ENCODE data around the gene OR2M4.

The OR2M4 gene

GRCh38 chr1:248231117-248231516 lies at the start of gene OR2M4:
Gene OR2M4, plus strand, starts transcription at chr1:248231417. Its CDS starts 7,512 bp downstream, at chr1:248238929.
- H3K4me1 ChIP-seq (ENCODE audit: control insufficient read depth, insufficient read depth, low read length, unreplicated experiment): no peaks in the 10 kb centered on the region
- no peaks in the 10 kb centered on the region for H3K79me2 ChIP-seq (ENCODE audit: control insufficient read depth, insufficient read depth, low read length, unreplicated experiment)
- H3K36me3 ChIP-seq (ENCODE audit: insufficient read depth, low read length): no peaks in the 10 kb centered on the region
- H2AFZ ChIP-seq (ENCODE audit: low read length, unreplicated experiment): no peak within 1 kb of the TSS
- H3K27ac ChIP-seq (ENCODE audit: low read depth, low read length): no peak within 1 kb of the TSS
- H3K4me3 ChIP-seq (ENCODE audit: low read depth, low read length): no peak within 1 kb of the TSS
- H3K27me3 ChIP-seq (ENCODE audit: insufficient read depth, low read length): no peaks in the 10 kb centered on the region

- no peak overlapping the region for H3K27ac ChIP-seq (ENCODE audit: low read depth, low read length)
- no peak overlapping the region for H3K4me3 ChIP-seq (ENCODE audit: low read depth, low read length)
- no peaks in the 10 kb centered on the region for H3K27me3 ChIP-seq (ENCODE audit: insufficient read depth, low read length)
- no peak overlapping the region for H2AFZ ChIP-seq (ENCODE audit: low read length, unreplicated experiment)
- H3K36me3 ChIP-seq (ENCODE audit: insufficient read depth, low read length): no peaks in the 10 kb centered on the region
- no peaks in the 10 kb centered on the region for H3K79me2 ChIP-seq (ENCODE audit: control insufficient read depth, insufficient read depth, low read length, unreplicated experiment)
- no peaks in the 10 kb centered on the region for H3K4me1 ChIP-seq (ENCODE audit: control insufficient read depth, insufficient read depth, low read length, unreplicated experiment)
These were observed 47.2 kb upstream of the OR2M4 start for GRCh38 chr1:248183996-248184395.

- Histone ChIP-seq H2AFZ (ENCODE audit: low read length, unreplicated experiment) (no peak overlapping the region), H3K4me1 (ENCODE audit: control insufficient read depth, insufficient read depth, low read length, unreplicated experiment) (no peaks in the 10 kb centered on the region), H3K27me3 (ENCODE audit: insufficient read depth, low read length) (no peaks in the 10 kb centered on the region), H3K79me2 (ENCODE audit: control insufficient read depth, insufficient read depth, low read length, unreplicated experiment) (no peaks in the 10 kb centered on the region), H3K36me3 (ENCODE audit: insufficient read depth, low read length) (no peaks in the 10 kb centered on the region), H3K27ac (ENCODE audit: low read depth, low read length) (no peak overlapping the region), H3K4me3 (ENCODE audit: low read depth, low read length) (no peak overlapping the region)
These were observed 43.9 kb upstream of the OR2M4 start for GRCh38 chr1:248187363-248187762.

DNA sequence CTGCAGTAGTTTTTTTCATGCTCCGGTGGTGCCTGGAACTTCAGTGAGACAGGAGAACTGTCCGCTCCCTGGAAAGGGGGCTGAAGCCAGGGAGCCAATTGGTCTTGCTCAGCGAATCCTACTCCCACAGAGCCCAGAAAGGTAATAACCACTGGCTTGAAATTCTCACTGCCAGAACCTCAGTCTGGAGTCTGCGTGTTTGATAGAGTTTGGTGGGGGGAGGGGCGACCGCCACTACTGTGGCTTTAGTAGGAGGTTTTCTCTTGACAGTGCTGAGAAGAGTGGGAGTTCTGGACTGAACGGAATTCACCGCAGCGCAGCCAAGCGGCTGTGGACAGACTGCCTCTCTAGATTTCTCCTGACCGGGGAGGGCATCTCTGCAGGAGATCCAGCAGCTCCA lies 42.2 kb upstream of the OR2M4 start:
- no peak overlapping the region for H3K27ac ChIP-seq (ENCODE audit: low read depth, low read length)
- no peaks in the 10 kb centered on the region for H3K36me3 ChIP-seq (ENCODE audit: insufficient read depth, low read length)
- H3K27me3 ChIP-seq (ENCODE audit: insufficient read depth, low read length): no peaks in the 10 kb centered on the region
- H3K4me1 ChIP-seq (ENCODE audit: control insufficient read depth, insufficient read depth, low read length, unreplicated experiment): no peaks in the 10 kb centered on the region
- H3K79me2 ChIP-seq (ENCODE audit: control insufficient read depth, insufficient read depth, low read length, unreplicated experiment): no peaks in the 10 kb centered on the region
- no peak overlapping the region for H2AFZ ChIP-seq (ENCODE audit: low read length, unreplicated experiment)
- no peak overlapping the region for H3K4me3 ChIP-seq (ENCODE audit: low read depth, low read length)

DNA sequence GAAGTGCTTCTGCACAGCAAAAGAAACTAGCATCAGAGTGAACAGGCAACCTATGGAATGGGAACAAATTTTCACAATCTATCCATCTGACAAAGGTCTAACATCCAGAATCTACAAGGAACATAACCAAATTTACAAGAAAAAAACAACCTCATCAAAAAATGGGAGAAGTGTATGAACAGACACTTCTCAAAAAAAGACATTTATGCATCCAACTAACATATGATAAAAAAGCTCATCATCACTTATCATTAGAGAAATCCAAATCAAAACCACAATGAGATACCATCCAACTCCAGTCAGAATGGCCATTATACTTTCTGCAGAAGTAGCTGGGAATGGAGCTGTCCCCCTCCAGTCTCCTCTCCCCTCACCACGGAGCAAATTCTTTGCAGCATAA lies 37.1 kb upstream of the OR2M4 start:
- no peak overlapping the region for H3K27ac ChIP-seq (ENCODE audit: low read depth, low read length)
- no peaks in the 10 kb centered on the region for H3K79me2 ChIP-seq (ENCODE audit: control insufficient read depth, insufficient read depth, low read length, unreplicated experiment)
- H2AFZ ChIP-seq (ENCODE audit: low read length, unreplicated experiment): no peak overlapping the region
- H3K4me3 ChIP-seq (ENCODE audit: low read depth, low read length): no peak overlapping the region
- H3K36me3 ChIP-seq (ENCODE audit: insufficient read depth, low read length): no peaks in the 10 kb centered on the region
- H3K4me1 ChIP-seq (ENCODE audit: control insufficient read depth, insufficient read depth, low read length, unreplicated experiment): no peaks in the 10 kb centered on the region
- no peaks in the 10 kb centered on the region for H3K27me3 ChIP-seq (ENCODE audit: insufficient read depth, low read length)

DNA sequence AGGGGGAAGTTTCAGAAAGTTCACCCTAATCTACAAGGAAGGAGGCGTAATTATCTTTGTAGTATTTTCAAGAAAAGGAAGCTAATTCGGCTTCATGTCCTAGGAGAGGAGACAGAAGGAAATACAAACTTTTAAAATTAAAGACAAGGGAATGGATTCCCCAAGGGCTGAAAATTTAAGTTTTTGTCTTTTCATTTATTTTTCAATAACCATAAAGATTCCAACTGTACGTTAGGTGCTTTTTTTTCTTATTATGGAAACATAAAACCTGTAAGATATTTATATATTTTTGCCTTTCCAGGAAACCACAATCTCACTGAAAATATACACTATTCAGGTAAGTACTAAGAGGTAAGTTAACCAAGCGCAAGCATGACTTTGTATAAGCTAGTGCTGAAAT lies 34.3 kb upstream of the OR2M4 start, which contains the start of gene OR2M3:
Gene OR2M3 (plus strand): TSS at position 301 of the 400 bp plus-strand sequence. CDS start 5,803 bp downstream, outside the sequence.
- Histone ChIP-seq H3K27ac (ENCODE audit: low read depth, low read length) (no peak within 1 kb of the TSS), H3K4me3 (ENCODE audit: low read depth, low read length) (no peak within 1 kb of the TSS), H3K79me2 (ENCODE audit: control insufficient read depth, insufficient read depth, low read length, unreplicated experiment) (no peaks in the 10 kb centered on the region), H3K27me3 (ENCODE audit: insufficient read depth, low read length) (no peaks in the 10 kb centered on the region), H3K36me3 (ENCODE audit: insufficient read depth, low read length) (no peaks in the 10 kb centered on the region), H2AFZ (ENCODE audit: low read length, unreplicated experiment) (no peak within 1 kb of the TSS), H3K4me1 (ENCODE audit: control insufficient read depth, insufficient read depth, low read length, unreplicated experiment) (no peaks in the 10 kb centered on the region)

DNA sequence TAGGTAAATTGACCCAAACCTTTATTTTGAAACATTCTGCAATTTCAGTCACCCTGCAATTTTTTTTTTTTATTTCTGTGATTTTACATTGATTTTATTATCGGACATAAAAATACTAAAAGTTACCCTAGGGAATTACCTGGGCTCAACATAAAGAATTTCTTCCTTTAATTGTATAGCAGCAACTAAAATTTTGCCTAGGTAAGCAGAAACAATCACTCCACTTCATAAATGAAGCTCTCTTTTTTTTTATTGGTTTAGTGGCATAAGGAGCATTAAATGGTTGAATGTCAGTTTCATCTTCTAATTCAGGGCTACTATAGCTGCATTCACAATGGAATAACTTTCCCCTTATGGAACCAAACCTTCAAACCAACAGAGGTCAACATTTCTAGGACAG lies 15.3 kb upstream of the OR2M4 start:
- H3K27ac ChIP-seq (ENCODE audit: low read depth, low read length): no peak overlapping the region
- no peak overlapping the region for H2AFZ ChIP-seq (ENCODE audit: low read length, unreplicated experiment)
- no peak overlapping the region for H3K4me3 ChIP-seq (ENCODE audit: low read depth, low read length)
- no peaks in the 10 kb centered on the region for H3K4me1 ChIP-seq (ENCODE audit: control insufficient read depth, insufficient read depth, low read length, unreplicated experiment)
- H3K27me3 ChIP-seq (ENCODE audit: insufficient read depth, low read length): no peaks in the 10 kb centered on the region
- H3K36me3 ChIP-seq (ENCODE audit: insufficient read depth, low read length): no peaks in the 10 kb centered on the region
- H3K79me2 ChIP-seq (ENCODE audit: control insufficient read depth, insufficient read depth, low read length, unreplicated experiment): no peaks in the 10 kb centered on the region

DNA sequence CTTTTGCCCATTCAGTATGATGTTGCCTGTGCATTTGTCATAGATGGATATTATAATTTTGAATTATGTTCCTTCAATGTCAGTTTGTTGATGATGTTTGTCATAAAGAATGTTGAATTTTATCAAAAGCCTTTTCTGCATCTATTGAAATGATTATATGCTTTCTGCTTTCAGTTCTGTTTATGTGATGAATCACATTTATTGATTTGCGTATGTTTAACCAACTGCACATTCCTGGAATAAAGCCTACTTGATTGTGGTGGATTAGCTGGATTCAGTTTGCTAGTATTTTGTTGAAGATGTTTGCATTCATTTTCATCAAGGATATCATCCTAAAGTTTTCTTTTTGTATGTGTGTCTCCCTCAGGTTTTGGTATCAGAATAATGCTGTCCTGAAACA lies 5.7 kb upstream of the OR2M4 start:
- Histone ChIP-seq H3K36me3 (ENCODE audit: insufficient read depth, low read length) (no peaks in the 10 kb centered on the region), H2AFZ (ENCODE audit: low read length, unreplicated experiment) (no peak overlapping the region), H3K4me3 (ENCODE audit: low read depth, low read length) (no peak overlapping the region), H3K27ac (ENCODE audit: low read depth, low read length) (no peak overlapping the region), H3K4me1 (ENCODE audit: control insufficient read depth, insufficient read depth, low read length, unreplicated experiment) (no peaks in the 10 kb centered on the region), H3K79me2 (ENCODE audit: control insufficient read depth, insufficient read depth, low read length, unreplicated experiment) (no peaks in the 10 kb centered on the region), H3K27me3 (ENCODE audit: insufficient read depth, low read length) (no peaks in the 10 kb centered on the region)

DNA sequence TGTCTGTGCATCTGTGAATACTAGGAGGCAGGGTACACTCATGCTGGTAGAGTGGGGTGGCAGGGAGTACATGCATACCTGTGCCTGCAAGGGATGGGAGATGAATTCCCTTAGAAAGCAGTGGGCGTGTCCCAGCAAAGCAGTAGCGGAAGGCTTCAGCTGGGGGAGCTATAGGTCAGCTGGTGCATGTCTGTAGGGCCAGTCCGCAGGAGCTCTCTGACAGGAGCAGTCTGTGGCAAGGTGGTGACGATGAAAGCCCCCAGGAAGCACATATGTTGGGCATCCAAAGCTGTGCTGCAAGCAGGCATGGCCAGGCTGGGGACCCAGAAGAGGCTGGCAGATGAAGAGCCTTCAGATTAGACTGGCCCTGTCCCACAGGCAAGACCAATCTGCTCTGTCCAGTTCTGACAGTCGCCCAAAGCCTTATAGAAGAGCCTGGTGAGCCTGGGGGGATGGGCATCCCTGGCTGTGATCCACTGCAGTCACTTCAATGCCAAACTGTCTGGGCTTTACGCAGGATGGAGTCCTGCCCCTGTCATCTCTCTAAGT lies 1.8 kb upstream of the OR2M4 start:
- no peaks in the 10 kb centered on the region for H3K27me3 ChIP-seq (ENCODE audit: insufficient read depth, low read length)
- H3K4me1 ChIP-seq (ENCODE audit: control insufficient read depth, insufficient read depth, low read length, unreplicated experiment): no peaks in the 10 kb centered on the region
- no peak overlapping the region for H3K4me3 ChIP-seq (ENCODE audit: low read depth, low read length)
- no peaks in the 10 kb centered on the region for H3K36me3 ChIP-seq (ENCODE audit: insufficient read depth, low read length)
- no peak overlapping the region for H2AFZ ChIP-seq (ENCODE audit: low read length, unreplicated experiment)
- no peak overlapping the region for H3K27ac ChIP-seq (ENCODE audit: low read depth, low read length)
- no peaks in the 10 kb centered on the region for H3K79me2 ChIP-seq (ENCODE audit: control insufficient read depth, insufficient read depth, low read length, unreplicated experiment)

DNA sequence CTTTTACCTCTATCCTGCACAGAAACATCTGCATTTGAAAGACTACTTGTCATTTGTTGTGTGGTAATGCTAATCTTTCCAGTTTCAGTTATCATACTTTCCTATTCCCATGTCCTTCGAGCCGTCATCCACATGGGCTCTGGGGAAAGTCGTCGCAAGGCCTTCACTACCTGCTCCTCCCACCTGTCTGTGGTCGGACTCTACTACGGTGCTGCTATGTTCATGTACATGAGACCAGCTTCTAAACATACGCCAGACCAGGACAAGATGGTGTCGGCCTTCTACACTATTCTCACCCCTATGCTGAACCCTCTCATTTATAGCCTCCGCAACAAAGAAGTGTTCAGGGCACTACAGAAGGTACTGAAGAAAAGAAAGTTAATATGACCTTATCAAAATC lies 8.3 kb downstream of the OR2M4 start:
- Histone ChIP-seq H3K4me3 (ENCODE audit: low read depth, low read length) (no peak overlapping the region), H3K79me2 (ENCODE audit: control insufficient read depth, insufficient read depth, low read length, unreplicated experiment) (no peaks in the 10 kb centered on the region), H3K27me3 (ENCODE audit: insufficient read depth, low read length) (no peaks in the 10 kb centered on the region), H3K27ac (ENCODE audit: low read depth, low read length) (no peak overlapping the region), H3K36me3 (ENCODE audit: insufficient read depth, low read length) (no peaks in the 10 kb centered on the region), H3K4me1 (ENCODE audit: control insufficient read depth, insufficient read depth, low read length, unreplicated experiment) (no peaks in the 10 kb centered on the region), H2AFZ (ENCODE audit: low read length, unreplicated experiment) (no peak overlapping the region)

DNA sequence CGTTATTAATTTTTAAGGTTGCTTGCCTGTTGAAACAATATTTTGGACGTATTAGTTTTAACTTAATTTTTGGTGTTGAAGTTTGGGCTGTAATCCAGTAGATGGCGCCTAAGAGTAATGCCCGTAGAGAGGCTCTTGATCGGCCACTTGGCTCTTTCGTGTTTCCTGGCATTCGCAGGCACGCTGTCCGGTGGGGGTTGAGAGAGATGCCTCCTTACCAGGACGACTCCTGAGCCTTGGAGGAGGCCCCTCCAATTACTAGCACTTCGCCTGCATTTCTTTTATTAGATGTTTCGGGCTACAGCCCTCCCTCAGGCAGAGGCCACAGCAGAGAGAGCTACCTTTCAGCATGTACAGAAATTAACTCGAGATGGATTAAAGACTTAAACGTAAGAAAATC lies 12.0 kb downstream of the OR2M4 start:
- H3K36me3 ChIP-seq (ENCODE audit: insufficient read depth, low read length): no peaks in the 10 kb centered on the region
- H3K27ac ChIP-seq (ENCODE audit: low read depth, low read length): no peak overlapping the region
- H3K27me3 ChIP-seq (ENCODE audit: insufficient read depth, low read length): no peaks in the 10 kb centered on the region
- no peaks in the 10 kb centered on the region for H3K79me2 ChIP-seq (ENCODE audit: control insufficient read depth, insufficient read depth, low read length, unreplicated experiment)
- H2AFZ ChIP-seq (ENCODE audit: low read length, unreplicated experiment): no peak overlapping the region
- H3K4me3 ChIP-seq (ENCODE audit: low read depth, low read length): no peak overlapping the region
- no peaks in the 10 kb centered on the region for H3K4me1 ChIP-seq (ENCODE audit: control insufficient read depth, insufficient read depth, low read length, unreplicated experiment)

Measured in ACC112 (cell line).